CD14-positive monocyte (primary cell): ENCODE measurements around the gene AMTN. TPM values are rescaled to one million over a fixed set of nuclear protein-coding genes. Genes with fewer than 3 reads are reported as not detected.

Experiments
- DNase-seq, 3 donors: peaks; one replicate each; pipeline ENCODE4 v3.0.0-alpha.2; 2011 to 2022
- H2AFZ ChIP-seq: 2 replicates; pipeline ENCODE4 v1.6.0; 2012; ENCODE audit warnings: mild to moderate bottlenecking, low read depth, low read length, inconsistent platforms; ENCODE audit not compliant: insufficient read depth, poor library complexity, severe bottlenecking
- H3K27ac ChIP-seq, 2 donors: 1 replicate in 1 of 2; 2 replicates in 1 of 2; pipeline ENCODE4 v1.5.1; 2012 to 2013; ENCODE audit warnings: low read length in 2 of 2, control low read depth in 1 of 2, inconsistent platforms in 1 of 2, low read depth in 1 of 2, mild to moderate bottlenecking in 1 of 2
- H3K27me3 ChIP-seq, 2 donors: one replicate each; pipeline versions ENCODE4 v1.6.0 to v1.6.1; 2011 to 2013; ENCODE audit warnings: low read length in 2 of 2; ENCODE audit not compliant: control insufficient read depth in 2 of 2, insufficient read depth in 2 of 2
- H3K36me3 ChIP-seq, 2 donors: replicated peaks in 1 of 2; 1 replicate in 1 of 2; 2 replicates in 1 of 2; pipeline versions ENCODE4 v1.5.1 to v1.6.1; 2012 to 2013; ENCODE audit warnings: low read length in 2 of 2, control low read depth in 1 of 2, inconsistent platforms in 1 of 2, mild to moderate bottlenecking in 1 of 2; ENCODE audit not compliant: insufficient read depth in 2 of 2, control insufficient read depth in 1 of 2
- H3K4me1 ChIP-seq, 2 donors: 1 replicate in 1 of 2; 2 replicates in 1 of 2; pipeline versions ENCODE4 v1.5.1 to v1.6.1; 2012 to 2013; ENCODE audit warnings: low read length in 2 of 2, control low read depth in 1 of 2, inconsistent platforms in 1 of 2, mild to moderate bottlenecking in 1 of 2, moderate library complexity in 1 of 2; ENCODE audit not compliant: insufficient read depth in 2 of 2, control insufficient read depth in 1 of 2
- H3K4me2 ChIP-seq: replicated peaks from 2 replicates; pipeline ENCODE3; 2012; ENCODE audit warnings: low read length, moderate library complexity, mild to moderate bottlenecking; ENCODE audit not compliant: poor library complexity, severe bottlenecking; ENCODE audit errors: extremely low read depth
- H3K4me3 ChIP-seq, 3 experiments: fragments of 200-600 bp in 1 of 3; sonication (generic) in 1 of 3; replicated peaks in 1 of 3; 1 replicate in 2 of 3; 2 replicates in 1 of 3; pipeline ENCODE4 v1.5.1; 2011 to 2013; ENCODE audit warnings: low read length in 3 of 3, mild to moderate bottlenecking in 3 of 3, control low read depth in 2 of 3, low read depth in 2 of 3, inconsistent platforms in 1 of 3, moderate library complexity in 1 of 3
- H3K79me2 ChIP-seq: 2 replicates; pipeline ENCODE4 v1.6.0; 2012; ENCODE audit warnings: mild to moderate bottlenecking, control low read depth, inconsistent platforms, low read length, moderate library complexity; ENCODE audit not compliant: insufficient read depth
- H3K9ac ChIP-seq: 2 replicates; pipeline ENCODE4 v1.6.0; 2017; ENCODE audit warnings: low read length, mild to moderate bottlenecking; ENCODE audit not compliant: insufficient read depth, poor library complexity, severe bottlenecking
- H3K9me3 ChIP-seq, 2 donors: replicated peaks in 1 of 2; 1 replicate in 1 of 2; 2 replicates in 1 of 2; pipeline versions ENCODE4 v1.5.1 to v1.6.1; 2012 to 2013; ENCODE audit warnings: low read length in 2 of 2, control low read depth in 1 of 2; ENCODE audit not compliant: control insufficient read depth in 1 of 2, insufficient read depth in 1 of 2
- H4K20me1 ChIP-seq: 2 replicates; pipeline ENCODE4 v1.6.0; 2012; ENCODE audit warnings: mild to moderate bottlenecking, low read length, control low read depth, moderate library complexity; ENCODE audit not compliant: insufficient read depth
- H3K27ac Mint-ChIP-seq, 7 donors: one replicate each; pipeline ENCODE4 v1.8.0; 2020; ENCODE audit warnings: mild to moderate bottlenecking in 7 of 7, mixed read lengths in 7 of 7, moderate library complexity in 6 of 7, inconsistent platforms in 2 of 7
- H3K27me3 Mint-ChIP-seq, 3 donors: one replicate each; pipeline ENCODE4 v1.8.0; 2021 to 2022; ENCODE audit warnings: low read depth in 3 of 3, mild to moderate bottlenecking in 3 of 3, mixed read lengths in 3 of 3, moderate library complexity in 3 of 3, inconsistent platforms in 1 of 3
- H3K36me3 Mint-ChIP-seq, 2 donors: one replicate each; pipeline ENCODE4 v1.8.0; 2020; ENCODE audit warnings: mixed read lengths in 2 of 2, inconsistent platforms in 1 of 2, mild to moderate bottlenecking in 1 of 2
- H3K4me1 Mint-ChIP-seq: one replicate; pipeline ENCODE4 v1.8.0; 2020; ENCODE audit warnings: mild to moderate bottlenecking, mixed read lengths
- H3K4me3 Mint-ChIP-seq, 2 donors: one replicate each; pipeline ENCODE4 v1.8.0; 2020; ENCODE audit warnings: mild to moderate bottlenecking in 2 of 2, mixed read lengths in 2 of 2, moderate library complexity in 1 of 2
- H3K9me3 Mint-ChIP-seq, 7 donors: one replicate each; pipeline ENCODE4 v1.8.0; 2020 to 2022; ENCODE audit warnings: mixed read lengths in 7 of 7, mild to moderate bottlenecking in 6 of 7, moderate library complexity in 6 of 7, inconsistent platforms in 2 of 7
- CTCF ChIP-seq: fragments of 200-600 bp; IDR thresholded peaks from one replicate; pipeline ENCODE4 v1.8.0; 2022; ENCODE audit warnings: antibody characterized with exemption, mild to moderate bottlenecking
- intact Hi-C, 2 donors: fragments of 100-400 bp; cut with micrococcal nuclease; formaldehyde crosslinking; loops; one replicate each; pipeline versions ENCODE4 v1.15.0 to v1.15.1; 2023
- polyA plus RNA-seq, 3 donors: library from polyadenylated mRNA; depleted of rRNA in 1 of 3; unstranded in 2 of 3; stranded (reverse) in 1 of 3; fragments of 300-500 nt in 2 of 3; fragments of >200 nt in 1 of 3; fragmentation: Illumina TruSeq in 2 of 3; gene quantifications; 1 replicate in 2 of 3; 2 replicates in 1 of 3; pipeline ENCODE4 v1.2.3, GENCODE V29; 2012 to 2021

The AMTN gene
- polyA plus RNA-seq, 3 donors, result not detected

- Histone ChIP-seq H2AFZ (no peak overlapping the region), H3K27me3 (no peaks in the 10 kb centered on the region), H3K4me3 (no peak overlapping the region), H3K4me2 (no peak overlapping the region), H3K4me1 (no peaks in the 10 kb centered on the region), H3K27ac (no peak overlapping the region), H3K36me3 (no peaks in the 10 kb centered on the region), H3K9me3 (no peaks in the 10 kb centered on the region), H3K79me2 (no peaks in the 10 kb centered on the region), H3K9ac (no peak overlapping the region), H4K20me1 (no peaks in the 10 kb centered on the region)
- no peak for TF ChIP-seq CTCF
- no peaks in the 10 kb centered on the region for H3K4me1 Mint-ChIP-seq
- no peaks in the 10 kb centered on the region for H3K36me3 Mint-ChIP-seq
- H3K27ac Mint-ChIP-seq, result no peak overlapping the region
- peaks cover 2 to 6% (median 3%) of the 10 kb centered on the region in 3 donors for H3K27me3 Mint-ChIP-seq
- no peak overlapping the region for H3K4me3 Mint-ChIP-seq
- intact Hi-C loops, result no loop called here
- no peak for DNase-seq
- peaks cover 0 to 3% (median 0%) of the 10 kb centered on the region in 7 donors for H3K9me3 Mint-ChIP-seq
Observed at GRCh38 chr4:70538869-70539268, 20.5 kb downstream of the AMTN start.

GRCh38 chr4:70544279-70544868 lies 26.0 kb downstream of the AMTN start:
- no peaks in the 10 kb centered on the region for H3K79me2 ChIP-seq
- Mint-ChIP-seq H3K4me3 (no peak overlapping the region), H3K27ac (no peak overlapping the region), H3K36me3 (no peaks in the 10 kb centered on the region), H3K9me3 (peaks cover 0 to 3% (median 0%) of the 10 kb centered on the region in 7 donors), H3K27me3 (peaks cover 7 to 8% (median 7%) of the 10 kb centered on the region in 3 donors), H3K4me1 (no peaks in the 10 kb centered on the region)
- no peak overlapping the region for H3K4me3 ChIP-seq
- H3K4me2 ChIP-seq, result no peak overlapping the region
- H3K4me1 ChIP-seq, result no peaks in the 10 kb centered on the region
- intact Hi-C loops, result no loop called here
- H4K20me1 ChIP-seq, result no peaks in the 10 kb centered on the region
- H2AFZ ChIP-seq, result no peak overlapping the region
- no peaks in the 10 kb centered on the region for H3K36me3 ChIP-seq
- no peak overlapping the region for H3K9ac ChIP-seq
- TF ChIP-seq CTCF, result peak; percentile 32
- H3K27ac ChIP-seq, result no peak overlapping the region
- no peak for DNase-seq
- H3K9me3 ChIP-seq, result no peaks in the 10 kb centered on the region
- no peaks in the 10 kb centered on the region for H3K27me3 ChIP-seq
